ENCODE results near the gene PODN. TPM values are rescaled to one million over a fixed set of nuclear protein-coding genes. Genes with fewer than 3 reads are reported as not detected.

Gene PODN
- total and polyA plus RNA-seq, 2 of the 4 experiments (the other 2 are of a cell fraction): 0.54 to 6.2 TPM

DNA sequence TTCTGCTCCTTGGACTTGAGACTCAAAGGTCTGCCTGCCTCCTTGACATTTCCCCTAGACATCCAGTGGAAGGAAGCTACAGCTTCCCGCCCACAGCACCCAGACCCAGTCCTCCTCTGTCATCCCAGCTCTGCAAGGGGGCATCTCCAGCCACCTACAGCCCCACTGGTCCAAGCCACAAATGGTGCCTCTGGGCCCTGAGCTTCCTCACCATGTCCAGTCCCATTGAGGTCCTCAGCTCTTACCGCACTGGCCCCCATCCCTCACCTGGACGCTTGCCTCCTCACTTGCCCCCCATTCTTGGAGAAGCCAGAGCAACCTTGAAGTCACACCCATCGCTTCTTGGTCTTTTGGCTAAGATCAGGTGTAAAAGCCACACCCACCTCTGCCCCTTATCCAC lies 13.2 kb downstream of the PODN start:
- H2BK120ac ChIP-seq (ENCODE audit: low read depth, low read length): no peak overlapping the region
- no peak overlapping the region for H2BK15ac ChIP-seq (ENCODE audit: low read depth, low read length)
- no peak overlapping the region; the same call in 1 of the 2 replicates for H2AK5ac ChIP-seq (ENCODE audit: low read depth, low read length)
- H2BK20ac ChIP-seq (ENCODE audit: low read depth, low read length): no peak overlapping the region
- intact Hi-C loops (cut with micrococcal nuclease): no loop called here
- DNase-seq (no peak), ATAC-seq (ENCODE audit: low read depth) (no peak)
- H2AK9ac ChIP-seq (replicated peaks; ENCODE audit: low read depth, low read length, poor library complexity): no peak overlapping the region
- H3K4ac ChIP-seq (ENCODE audit: low read depth, low read length): no peak overlapping the region
- H3K56ac ChIP-seq (ENCODE audit: extremely low read depth, insufficient read depth, low read length): no peak overlapping the region
- H3K14ac ChIP-seq (replicated peaks; ENCODE audit: low read depth, low read length): no peak overlapping the region
- no peaks in the 10 kb centered on the region for H3K27me3 ChIP-seq (ENCODE audit: control insufficient read depth, insufficient read depth, low read length)
- H3K36me3 ChIP-seq (ENCODE audit: control insufficient read depth, insufficient read depth, low read length): peaks cover 25% of the 10 kb centered on the region; the same call in 1 of the 2 replicates
- no peaks in the 10 kb centered on the region for H3K9me3 ChIP-seq (ENCODE audit: control insufficient read depth, insufficient read depth, low read length)
- dilution Hi-C loops (cut with HindIII; ENCODE audit: low sequenced_read_pairs, unreplicated experiment): no loop called here
- CTCF ChIA-PET: no interaction called here
- 96% methylated on average over 2 of the region's 4 CpGs; no CpG with 5 or more reads in 1 of the 2 experiments for WGBS, 2 experiments (ENCODE audit: extremely low coverage in 2 of 2, insufficient read length in 1 of 2)
- in situ Hi-C loops (cut with MboI; ENCODE audit: low sequenced_read_pairs): no loop called here
- H4K91ac ChIP-seq (ENCODE audit: insufficient read depth, low read depth, low read length): no peak overlapping the region
- H3K9me1 ChIP-seq (ENCODE audit: insufficient read depth, low read length): no peaks in the 10 kb centered on the region
- no peak overlapping the region for H3K18ac ChIP-seq (ENCODE audit: low read depth, low read length)
- TF ChIP-seq CHD1 (IDR thresholded peaks at IDR 0.05; ENCODE audit: low read depth, low read length) (no peak), POLR2A (IDR thresholded peaks at IDR 0.05; ENCODE audit: low read depth, low read length) (no peak), ELK1 (IDR thresholded peaks at IDR 0.05; ENCODE audit: borderline replicate concordance, low read depth, low read length) (no peak), RFX5 (IDR thresholded peaks at IDR 0.05; ENCODE audit: low read depth, low read length) (no peak), BHLHE40 (IDR thresholded peaks at IDR 0.05; ENCODE audit: low read depth, low read length) (no peak), NFE2L2 (IDR thresholded peaks at IDR 0.05; ENCODE audit: low read depth, low read length) (no peak)
- BruUV-seq (replicated peaks): no TSS peak
- no peaks in the 10 kb centered on the region for H4K20me1 ChIP-seq (ENCODE audit: insufficient read depth, low read length)
- no peak overlapping the region for H4K5ac ChIP-seq (ENCODE audit: low read depth, low read length)
- H2AFZ ChIP-seq (replicated peaks; ENCODE audit: low read length, poor library complexity): no peak overlapping the region
- H3K9ac ChIP-seq (ENCODE audit: low read depth, low read length): no peak overlapping the region
- H3K4me1 ChIP-seq (ENCODE audit: control insufficient read depth, insufficient read depth, low read length): peaks cover 2% of the 10 kb centered on the region; the same call in 1 of the 2 replicates
- H3K79me1 ChIP-seq (ENCODE audit: low read depth in 1 of 2, low read length in 2 of 2): no peaks in the 10 kb centered on the region
- POLR2A ChIA-PET (ENCODE audit: unreplicated experiment): no interaction called here
- H2BK5ac ChIP-seq (ENCODE audit: low read depth, low read length, poor library complexity, severe bottlenecking): no peak overlapping the region
- no peak overlapping the region for H3K4me2 ChIP-seq (ENCODE audit: low read depth, low read length)
- no peak overlapping the region for H3K4me3 ChIP-seq (ENCODE audit: insufficient read depth, low read depth, low read length)
- H4K8ac ChIP-seq (ENCODE audit: low read depth in 2 of 2, low read length in 2 of 2): no peak overlapping the region
- H3K23ac ChIP-seq (ENCODE audit: low read depth, low read length): no peak overlapping the region
- no peak overlapping the region for H3K27ac ChIP-seq (ENCODE audit: insufficient read depth, low read length)
